Right atrium auricular region (tissue), 2 donors: ENCODE measurements around the gene HOATZ. TPM values are rescaled to one million over a fixed set of nuclear protein-coding genes. Genes with fewer than 3 reads are reported as not detected.

ENCODE experiments used
- DNase-seq: peaks from one replicate; pipeline ENCODE4 v3.0.0-alpha.2; 2019; ENCODE audit warnings: low spot score
- H3K27ac ChIP-seq, 2 donors: fragments of 200-600 bp; sonication (generic); 1 replicate in 1 of 2; 2 replicates in 1 of 2; pipeline ENCODE4 v1.5.1; 2016 to 2019
- H3K27me3 ChIP-seq, 2 donors: fragments of 200-600 bp; sonication (generic); one replicate each; pipeline versions ENCODE4 v1.5.1 to v1.6.0; 2017 to 2019
- H3K36me3 ChIP-seq: fragments of 200-600 bp; sonication (generic); one replicate; pipeline ENCODE4 v1.5.1; 2016
- H3K4me1 ChIP-seq, 2 donors: fragments of 200-600 bp; sonication (generic); one replicate each; pipeline versions ENCODE4 v1.5.1 to v1.6.0; 2017 to 2019
- H3K4me3 ChIP-seq, 2 donors: fragments of 200-600 bp; sonication (generic); 1 replicate in 1 of 2; 2 replicates in 1 of 2; pipeline ENCODE4 v1.5.1; 2017 to 2019; ENCODE audit warnings: mild to moderate bottlenecking in 1 of 2, moderate library complexity in 1 of 2
- H3K9me3 ChIP-seq, 2 donors: fragments of 200-600 bp; sonication (generic); one replicate each; pipeline ENCODE4 v1.5.1; 2019
- total RNA-seq, 2 donors: library from RNA; depleted of rRNA; stranded (reverse); fragments of >200 nt; gene quantifications; one replicate each; pipeline ENCODE4 v1.1.0, GENCODE V29; 2016
- TF ChIP-seq, protein P1 (sequence below), 2 donors: fragments of 200-600 bp; sonication (generic); IDR thresholded peaks; one replicate each; pipeline ENCODE4 v1.5.1; 2019; ENCODE audit warnings: antibody characterized with exemption in 2 of 2

Gene HOATZ
- total RNA-seq, 2 donors from 2014 or later: not detected

DNA sequence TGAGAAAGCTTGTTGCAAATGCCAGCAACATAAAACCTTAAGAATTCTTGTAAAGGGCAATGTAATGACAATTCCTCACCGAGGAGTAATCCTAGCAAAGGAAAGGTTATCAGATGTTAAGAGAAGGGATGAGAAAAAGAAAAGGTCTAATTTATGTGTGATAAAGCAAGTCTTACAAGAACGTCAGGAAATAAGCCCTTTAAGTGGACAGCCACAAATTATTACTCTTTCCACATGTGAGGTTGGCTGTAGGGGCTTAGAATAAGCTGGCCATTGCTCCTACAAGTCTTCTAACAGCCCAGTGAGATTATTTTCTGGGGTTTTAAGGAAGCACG is 35.3 kb downstream of the HOATZ start:
- Histone ChIP-seq H3K4me1 (no peaks in the 10 kb centered on the region), H3K36me3 (no peaks in the 10 kb centered on the region), H3K27ac (no peak overlapping the region), H3K4me3 (no peak overlapping the region), H3K27me3 (no peaks in the 10 kb centered on the region), H3K9me3 (no peaks in the 10 kb centered on the region)
- DNase-seq: no peak
- TF ChIP-seq, protein P1, sequence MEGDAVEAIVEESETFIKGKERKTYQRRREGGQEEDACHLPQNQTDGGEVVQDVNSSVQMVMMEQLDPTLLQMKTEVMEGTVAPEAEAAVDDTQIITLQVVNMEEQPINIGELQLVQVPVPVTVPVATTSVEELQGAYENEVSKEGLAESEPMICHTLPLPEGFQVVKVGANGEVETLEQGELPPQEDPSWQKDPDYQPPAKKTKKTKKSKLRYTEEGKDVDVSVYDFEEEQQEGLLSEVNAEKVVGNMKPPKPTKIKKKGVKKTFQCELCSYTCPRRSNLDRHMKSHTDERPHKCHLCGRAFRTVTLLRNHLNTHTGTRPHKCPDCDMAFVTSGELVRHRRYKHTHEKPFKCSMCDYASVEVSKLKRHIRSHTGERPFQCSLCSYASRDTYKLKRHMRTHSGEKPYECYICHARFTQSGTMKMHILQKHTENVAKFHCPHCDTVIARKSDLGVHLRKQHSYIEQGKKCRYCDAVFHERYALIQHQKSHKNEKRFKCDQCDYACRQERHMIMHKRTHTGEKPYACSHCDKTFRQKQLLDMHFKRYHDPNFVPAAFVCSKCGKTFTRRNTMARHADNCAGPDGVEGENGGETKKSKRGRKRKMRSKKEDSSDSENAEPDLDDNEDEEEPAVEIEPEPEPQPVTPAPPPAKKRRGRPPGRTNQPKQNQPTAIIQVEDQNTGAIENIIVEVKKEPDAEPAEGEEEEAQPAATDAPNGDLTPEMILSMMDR (IDR thresholded peaks at IDR 0.05): no peak

DNA sequence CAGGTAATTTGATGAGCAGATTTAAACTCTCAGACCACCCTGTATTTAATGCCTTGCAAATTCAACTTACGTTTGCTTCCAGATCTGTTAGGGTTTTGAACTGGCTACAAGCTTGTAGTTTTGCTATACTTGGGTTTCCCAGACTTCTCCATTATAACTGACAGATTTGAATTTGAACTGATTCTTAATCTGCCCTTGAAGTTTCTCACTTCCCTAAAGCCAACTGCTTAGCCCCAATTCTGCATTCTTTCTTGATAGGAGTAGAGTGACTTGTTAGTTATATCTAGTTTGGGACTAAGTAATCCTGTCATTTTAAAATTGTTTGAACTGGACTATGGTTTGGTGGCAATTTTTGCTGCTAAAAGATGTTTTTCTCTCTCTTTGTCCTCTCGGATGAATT is 35.7 kb downstream of the HOATZ start:
- Histone ChIP-seq H3K9me3 (no peaks in the 10 kb centered on the region), H3K27me3 (no peaks in the 10 kb centered on the region), H3K4me1 (no peaks in the 10 kb centered on the region), H3K36me3 (no peaks in the 10 kb centered on the region), H3K4me3 (no peak overlapping the region), H3K27ac (no peak overlapping the region)
- DNase-seq: no peak
- TF ChIP-seq, protein P1 (IDR thresholded peaks at IDR 0.05): no peak

DNA sequence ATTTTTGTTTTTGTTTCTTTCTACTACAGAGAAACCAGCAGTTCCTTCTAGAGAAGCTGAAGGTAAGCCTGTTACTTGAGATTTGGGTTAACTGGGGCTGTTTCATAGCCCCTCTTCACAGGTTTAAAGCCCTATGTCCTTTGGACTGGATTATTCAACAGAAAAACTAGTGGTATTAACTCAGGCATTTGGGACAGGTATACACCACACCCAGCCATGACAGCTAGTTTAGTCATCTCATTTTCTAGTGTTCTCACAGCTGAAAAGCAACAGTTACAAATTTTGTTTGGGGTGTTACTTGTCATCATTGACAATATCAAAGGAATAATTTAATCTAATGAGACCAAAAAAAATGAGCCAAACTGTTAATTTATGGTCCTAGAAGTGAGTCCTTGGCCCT is 40.0 kb downstream of the HOATZ start:
- H3K36me3 ChIP-seq: no peaks in the 10 kb centered on the region
- TF ChIP-seq, protein P1 (IDR thresholded peaks at IDR 0.05): no peak
- no peaks in the 10 kb centered on the region for H3K4me1 ChIP-seq
- H3K9me3 ChIP-seq: peaks cover 0 to 7% of the 10 kb centered on the region in 2 donors
- DNase-seq: no peak
- no peak overlapping the region for H3K4me3 ChIP-seq
- H3K27me3 ChIP-seq: no peaks in the 10 kb centered on the region
- H3K27ac ChIP-seq: no peak overlapping the region

DNA sequence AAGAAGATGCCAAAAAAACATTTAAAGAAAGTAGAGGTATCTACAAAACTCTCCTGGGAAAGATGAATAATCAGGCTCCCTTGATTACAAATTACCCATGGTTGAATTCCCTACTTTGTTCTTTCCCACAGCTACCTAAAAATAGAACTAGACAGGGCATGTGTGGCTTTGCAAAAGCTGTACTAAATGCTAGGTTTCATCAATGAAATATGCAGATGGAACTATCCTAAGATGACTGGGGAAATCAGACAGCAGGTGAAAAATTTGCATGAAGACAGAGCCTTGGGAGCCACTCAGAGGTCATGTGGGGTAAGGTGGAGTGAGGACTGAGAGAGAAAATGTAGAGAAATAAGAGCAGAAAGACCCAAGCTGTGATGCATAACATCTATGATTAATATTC is 40.7 kb downstream of the HOATZ start:
- H3K27ac ChIP-seq: no peak overlapping the region
- H3K4me3 ChIP-seq: no peak overlapping the region
- H3K9me3 ChIP-seq: peaks cover 0 to 7% of the 10 kb centered on the region in 2 donors
- no peak for DNase-seq
- TF ChIP-seq, protein P1 (IDR thresholded peaks at IDR 0.05): no peak
- no peaks in the 10 kb centered on the region for H3K27me3 ChIP-seq
- no peaks in the 10 kb centered on the region for H3K36me3 ChIP-seq
- no peaks in the 10 kb centered on the region for H3K4me1 ChIP-seq

DNA sequence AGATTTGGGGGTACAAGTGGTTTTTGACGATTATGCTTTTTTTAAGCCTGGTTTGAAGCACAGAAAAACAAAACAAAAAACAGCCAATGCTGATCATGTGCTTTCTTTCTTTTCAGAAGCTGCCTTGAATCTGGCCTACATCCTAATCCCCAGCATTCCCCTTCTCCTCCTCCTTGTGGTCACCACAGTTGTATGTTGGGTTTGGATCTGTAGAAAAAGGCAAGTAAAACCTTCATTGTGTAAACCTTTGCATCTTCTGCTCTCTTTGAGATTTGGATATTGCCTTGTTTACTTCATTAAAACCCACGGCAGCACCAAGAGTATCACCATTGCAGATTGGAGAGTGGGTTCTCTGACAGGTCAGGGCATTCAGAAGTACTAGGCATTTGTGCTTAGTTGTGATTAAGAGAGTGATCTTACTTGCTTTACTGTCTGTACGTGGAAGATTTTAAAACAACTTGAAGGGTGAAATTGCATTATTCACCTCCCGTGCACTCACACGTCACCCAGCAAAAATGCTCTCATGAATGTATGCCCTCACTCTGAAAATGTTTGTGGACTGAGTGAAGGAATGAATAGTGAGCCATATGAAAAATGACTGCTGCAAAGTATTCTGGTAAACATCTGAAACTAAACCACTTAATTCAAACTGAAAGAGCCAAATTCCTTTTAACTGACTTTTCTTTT is 43.0 kb downstream of the HOATZ start:
- Histone ChIP-seq H3K27me3 (no peaks in the 10 kb centered on the region), H3K36me3 (no peaks in the 10 kb centered on the region), H3K4me3 (no peak overlapping the region), H3K9me3 (peaks cover 0 to 7% of the 10 kb centered on the region in 2 donors), H3K27ac (no peak overlapping the region), H3K4me1 (no peaks in the 10 kb centered on the region)
- no peak for DNase-seq
- TF ChIP-seq, protein P1 (IDR thresholded peaks at IDR 0.05): no peak
